Measurements from ENCODE around the gene KCNN1.

- TF ChIP-seq CTCF (IDR thresholded peaks at IDR 0.05; ENCODE audit: insufficient read depth, low read length) (no peak), POLR2AphosphoS5 (IDR thresholded peaks at IDR 0.05; ENCODE audit: low read depth) (no peak)
These were observed 41.2 kb downstream of the KCNN1 start, which contains the start of gene ARRDC2 for GRCh38 chr19:18007917-18008673.
